DMS 273 (cell line): ENCODE data around the gene FILIP1L.
A peak's percentile ranks its signal among the peaks of the same experiment; 100 is the strongest.

Source experiments
- DNase-seq: peaks from one replicate; lab custom pipeline; 2025; ENCODE audit not compliant: unreplicated experiment; lab: John Stamatoyannopoulos, UW

The FILIP1L gene

GRCh38 chr3:99873269-99874102, 240.8 kb downstream of the FILIP1L start:
- DNase-seq: peak; percentile 31

GRCh38 chr3:99872923-99873254, 241.4 kb downstream of the FILIP1L start:
- DNase-seq: no peak

DNA sequence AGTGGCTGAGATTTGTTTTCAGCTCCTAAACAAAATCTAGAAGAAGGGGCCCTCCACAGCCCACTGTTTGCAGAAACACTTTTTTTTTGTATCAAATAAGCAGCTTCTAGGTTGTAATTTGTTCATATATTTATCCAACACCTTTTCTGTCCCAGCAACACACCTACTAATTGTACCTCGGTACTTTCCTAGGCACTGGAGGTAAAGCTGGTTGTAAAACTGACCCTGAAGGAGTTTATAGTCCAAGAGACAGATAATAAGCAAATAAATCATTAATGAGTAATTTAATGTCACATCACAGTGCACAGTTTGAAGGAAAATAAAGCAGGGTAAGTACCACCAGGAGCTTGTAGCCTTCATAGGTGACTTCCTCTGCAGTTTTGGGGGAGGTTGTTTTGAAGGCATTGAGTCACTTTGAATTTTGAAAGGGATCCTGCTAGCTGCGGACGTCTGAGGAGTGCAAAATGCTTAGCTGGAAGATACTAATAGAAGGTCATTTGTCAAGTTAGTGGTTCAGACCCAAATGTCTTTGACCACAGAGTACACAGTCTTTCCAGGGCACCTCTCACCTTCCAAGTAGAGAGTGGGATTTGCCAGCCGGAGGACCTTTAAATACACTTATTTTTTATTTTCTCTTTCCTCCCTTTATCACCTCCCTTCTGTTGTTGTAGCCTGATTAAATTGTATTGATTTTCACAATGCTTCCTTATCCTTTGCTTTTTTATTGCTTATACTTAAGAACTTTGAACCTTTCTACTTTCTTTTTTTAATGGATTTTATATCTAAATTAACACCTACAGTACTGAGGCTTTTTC, 242.9 kb downstream of the FILIP1L start:
- DNase-seq: no peak

- DNase-seq: no peak
These were observed 243.6 kb downstream of the FILIP1L start for GRCh38 chr3:99870712-99871111.

- DNase-seq: no peak
These were observed 244.7 kb downstream of the FILIP1L start for GRCh38 chr3:99869621-99870020.

GRCh38 chr3:99868311-99868646, 246.0 kb downstream of the FILIP1L start:
- DNase-seq: peak; percentile 57

DNA sequence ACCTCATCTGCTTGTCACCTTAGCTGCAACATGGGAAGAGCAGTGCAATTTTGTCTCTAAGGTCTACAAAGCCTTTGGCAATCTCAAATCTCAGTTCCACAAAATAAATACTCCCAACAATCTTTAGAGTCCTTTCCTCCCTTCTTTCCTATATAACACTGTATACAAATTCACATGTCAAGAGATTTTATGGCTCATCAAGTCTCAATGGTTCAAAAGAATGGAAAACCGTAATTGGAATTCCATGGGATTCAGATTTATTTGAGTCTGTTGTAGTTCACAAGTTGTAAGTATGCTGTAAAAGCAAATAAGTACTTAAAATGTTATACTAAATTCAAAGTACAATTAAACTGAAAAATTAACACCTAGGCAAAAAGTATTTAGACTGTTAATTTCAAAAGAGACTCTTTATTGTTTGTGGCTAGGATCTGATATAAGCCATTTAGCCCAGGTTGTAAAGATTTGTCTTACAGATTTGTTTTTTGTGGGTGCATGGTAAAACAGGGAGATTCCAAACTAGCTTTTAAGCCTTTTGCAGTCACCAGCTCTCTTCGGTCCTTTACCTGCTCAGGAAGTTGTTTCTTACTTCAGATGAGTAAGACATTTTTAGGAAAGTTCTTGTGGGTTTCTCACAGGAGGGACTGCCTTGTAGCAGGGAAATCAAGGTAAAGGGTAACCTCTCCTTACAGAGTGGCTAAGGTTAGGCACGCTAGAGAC, 246.5 kb downstream of the FILIP1L start:
- no peak for DNase-seq

DNA sequence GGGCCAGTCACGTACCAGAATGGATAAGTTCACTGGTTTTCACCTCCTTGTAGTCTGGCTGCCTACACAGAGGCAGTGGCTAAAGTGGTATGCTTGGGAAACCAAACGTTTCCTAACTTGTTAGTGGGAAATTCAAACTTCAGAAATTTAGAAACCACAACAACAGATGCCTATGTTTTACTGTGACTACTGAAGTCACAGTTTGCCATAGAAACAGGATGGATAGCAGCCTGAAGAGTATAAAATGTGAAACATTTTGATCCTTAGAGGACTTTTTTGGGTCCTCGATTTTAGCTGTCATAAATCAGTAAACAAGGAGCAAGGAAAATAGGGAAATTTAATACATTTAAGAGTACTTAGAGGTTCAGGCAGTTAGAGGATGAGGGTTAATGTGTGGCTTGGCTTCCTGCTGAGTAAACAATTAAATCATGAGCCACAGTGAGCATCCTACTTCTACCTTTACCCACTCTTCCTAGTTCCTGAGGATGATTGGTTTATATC, 248.0 kb downstream of the FILIP1L start:
- DNase-seq: peak; percentile 37

GRCh38 chr3:99865321-99865720, 249.0 kb downstream of the FILIP1L start:
- DNase-seq: no peak

- no peak for DNase-seq
These were observed 250.0 kb downstream of the FILIP1L start for GRCh38 chr3:99864289-99864688.

DNA sequence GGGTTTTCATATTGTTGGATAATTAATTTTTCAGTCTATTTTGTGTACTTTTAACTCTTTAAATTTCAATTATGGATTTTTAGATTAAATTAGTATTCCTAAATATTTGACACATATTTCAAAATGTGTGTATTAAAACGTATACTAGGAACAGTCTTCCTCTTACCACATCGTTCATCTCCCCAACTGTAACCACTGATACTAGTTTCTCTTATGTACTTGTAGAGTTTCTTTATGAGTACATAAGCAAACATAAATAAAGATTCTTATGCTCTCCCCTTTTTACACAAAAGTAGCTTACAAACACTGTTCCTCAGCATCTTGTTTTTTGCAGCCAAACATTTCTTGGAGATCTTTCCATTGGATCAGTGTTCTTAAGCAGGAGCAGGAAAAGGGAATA, 250.7 kb downstream of the FILIP1L start:
- DNase-seq: no peak

DNA sequence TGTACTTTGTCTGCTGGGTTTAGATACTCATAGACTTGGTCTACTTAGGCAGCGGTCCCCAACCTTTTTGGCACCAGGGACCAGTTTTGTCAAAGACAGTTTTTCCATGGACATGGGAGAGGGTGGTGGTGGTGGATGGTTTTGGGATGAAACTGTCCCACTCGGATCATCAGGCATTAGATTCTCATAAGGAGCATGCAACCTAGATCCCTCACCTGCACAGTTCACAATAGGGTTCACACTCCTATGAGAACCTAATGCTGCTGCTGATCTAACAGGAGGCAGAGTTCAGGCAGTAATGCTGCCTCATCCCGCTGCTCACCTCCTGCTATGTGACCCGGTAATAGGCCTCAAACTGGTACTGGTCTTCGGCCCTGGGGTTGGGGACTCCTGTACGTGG, 251.3 kb downstream of the FILIP1L start:
- DNase-seq: no peak

DNA sequence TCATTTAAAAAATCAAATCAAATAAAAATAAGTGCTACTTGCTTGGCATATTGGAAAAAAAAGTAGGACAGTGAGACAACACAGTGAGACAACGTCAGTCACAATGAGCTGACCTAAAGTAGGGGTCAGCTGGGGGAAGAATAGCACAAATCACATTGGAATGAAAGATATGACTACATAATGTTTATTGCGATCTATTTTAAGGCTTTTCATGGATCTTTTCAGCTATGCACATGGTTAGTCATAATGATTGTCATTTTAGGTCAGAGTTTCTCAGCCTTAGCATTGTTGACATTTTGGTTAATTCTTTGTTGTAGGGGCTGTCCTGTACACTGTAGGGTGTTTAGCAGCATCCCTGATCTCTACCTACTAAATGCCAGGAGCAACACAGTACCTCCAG, 252.1 kb downstream of the FILIP1L start:
- DNase-seq: no peak

DNA sequence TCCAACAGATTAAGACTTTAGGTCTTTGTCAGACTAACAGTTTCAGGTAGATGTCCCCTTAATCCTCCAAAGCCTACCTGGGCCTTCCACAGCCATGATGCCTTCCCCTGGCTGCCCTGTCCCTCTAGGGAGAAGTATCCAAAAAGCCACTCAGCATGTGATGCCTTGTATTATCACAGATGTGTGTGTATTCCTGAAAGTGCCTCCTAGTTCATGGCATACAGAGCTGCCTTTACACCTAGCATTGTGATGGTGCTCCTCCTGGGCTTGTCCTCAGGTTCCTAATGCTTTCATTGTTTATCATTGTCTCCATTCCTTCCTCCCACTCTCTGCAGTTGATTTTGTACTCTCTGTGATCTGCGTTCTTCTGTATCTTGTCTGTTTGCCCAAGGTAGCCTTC, 253.1 kb downstream of the FILIP1L start:
- DNase-seq: no peak

- DNase-seq: no peak
These were observed 254.5 kb downstream of the FILIP1L start for GRCh38 chr3:99859825-99860224.

- DNase-seq: no peak
These were observed 255.8 kb downstream of the FILIP1L start for GRCh38 chr3:99858469-99858868.

DNA sequence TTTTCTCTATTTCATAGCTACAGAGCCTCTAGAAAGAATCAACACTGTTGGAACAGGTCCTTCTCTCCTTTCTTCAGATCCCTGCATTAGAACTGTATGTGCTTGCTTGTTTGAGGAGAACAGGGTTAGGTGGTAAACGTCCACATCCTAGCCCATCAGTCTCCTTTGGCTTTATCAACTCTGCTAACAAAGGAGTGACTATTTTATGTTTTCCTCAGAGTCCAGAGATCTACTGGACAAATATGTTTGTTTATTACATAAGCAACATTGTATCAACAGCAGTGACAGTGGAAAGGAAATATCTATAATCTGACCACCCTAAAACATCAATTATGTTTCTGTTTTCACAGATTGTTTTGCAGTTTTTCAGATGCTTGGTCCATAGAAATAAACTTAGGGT, 257.0 kb downstream of the FILIP1L start:
- no peak for DNase-seq

GRCh38 chr3:99856437-99857220, 257.7 kb downstream of the FILIP1L start:
- DNase-seq: no peak

DNA sequence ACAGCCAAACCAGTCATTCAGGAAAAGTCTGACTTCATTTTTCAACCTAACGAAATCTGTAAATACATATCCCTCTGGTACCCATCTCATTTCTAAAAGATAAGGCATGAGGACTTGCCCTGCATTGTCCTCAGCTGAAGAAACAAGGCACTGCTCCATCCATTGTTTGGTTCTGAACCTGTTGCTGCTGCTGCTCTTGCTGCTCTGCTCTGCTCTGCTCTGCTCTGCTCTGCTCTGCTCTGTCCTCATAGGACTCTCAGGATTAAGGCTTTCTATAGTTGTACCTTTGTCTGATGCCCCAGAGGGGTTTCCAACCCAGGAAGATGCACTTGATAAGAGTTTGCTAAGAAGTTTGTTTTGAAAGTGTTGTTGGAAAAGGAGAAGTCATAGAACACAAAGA, 258.4 kb downstream of the FILIP1L start:
- no peak for DNase-seq

DNA sequence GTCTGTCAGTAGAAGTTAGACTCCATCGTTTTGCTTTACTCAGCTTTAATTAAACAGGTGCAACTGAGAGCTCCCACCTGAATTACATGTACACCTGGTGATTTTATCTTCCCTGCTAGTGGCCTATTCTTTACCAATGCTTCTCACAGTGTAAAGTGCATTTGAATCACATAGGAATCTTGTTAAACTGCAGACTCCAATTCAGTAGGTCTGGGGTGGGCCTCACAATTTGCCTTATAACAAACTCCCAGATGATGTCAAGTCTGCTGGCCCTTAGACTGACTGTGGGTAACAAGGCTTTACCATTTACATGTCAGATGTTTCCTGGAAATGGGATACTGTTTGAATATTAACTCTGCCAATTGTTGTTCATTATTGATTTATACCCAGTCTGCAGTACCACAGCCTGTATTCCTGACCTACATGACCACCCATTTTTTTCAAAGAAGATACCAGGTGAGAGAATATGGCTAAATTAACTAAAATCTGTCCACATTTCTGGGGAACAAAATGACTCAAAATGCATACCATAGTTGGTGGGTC, 259.5 kb downstream of the FILIP1L start:
- DNase-seq: no peak

DNA sequence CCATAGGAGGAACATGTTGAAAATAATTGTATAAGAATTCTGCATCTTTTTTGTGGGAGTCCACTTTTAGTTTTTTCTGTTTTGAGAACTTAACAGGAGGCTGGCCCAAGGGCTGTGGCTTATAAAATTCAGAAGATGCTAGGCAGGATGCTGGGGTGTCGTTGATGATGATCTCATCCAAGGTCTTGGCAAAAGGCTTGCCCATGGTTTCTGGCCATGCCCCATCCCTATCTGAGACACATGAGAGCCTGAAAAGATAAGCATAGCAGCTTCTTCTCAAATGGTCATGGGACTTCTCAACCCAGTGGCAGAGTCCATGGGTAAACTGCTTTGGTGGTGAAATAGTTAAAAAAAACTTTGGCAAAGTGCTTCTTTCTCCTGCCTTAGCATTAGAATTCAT, 261.4 kb downstream of the FILIP1L start:
- DNase-seq: no peak
